MCF 10A (cell line): Measurements from ENCODE around the gene DDO. TPM values are rescaled to one million over a fixed set of nuclear protein-coding genes. Genes with fewer than 3 reads are reported as not detected.

ENCODE experiments used
- BruUV-seq: library from RNA; stranded (reverse); fragments of 400-500 nt; replicated peaks from 2 replicates; lab custom pipeline; 2021; lab: Mats Ljungman, UMichigan
- CTCF ChIA-PET: fragments of 300-600 bp; sonication (Branson Sonifier 250); formaldehyde crosslinking; extraction: SDS; loops from one replicate; lab custom pipeline; 2021; ENCODE audit warnings: antibody characterized with exemption, inconsistent platforms; lab: Yijun Ruan, JAX
- POLR2A ChIA-PET: fragments of 300-600, 350-650 bp; sonication (Branson Sonifier 250); formaldehyde crosslinking; extraction: SDS; loops from one replicate; lab custom pipeline; 2020; ENCODE audit warnings: antibody characterized with exemption, inconsistent platforms; lab: Yijun Ruan, JAX
- DNase-seq: peaks from one replicate; pipeline ENCODE4 v3.0.0-alpha.2; 2018; ENCODE audit not compliant: unreplicated experiment
- H3K27ac Mint-ChIP-seq: one replicate; pipeline ENCODE4 v1.8.0; 2022; ENCODE audit warnings: mild to moderate bottlenecking, low read depth, mixed read lengths; ENCODE audit not compliant: unreplicated experiment
- H3K27me3 Mint-ChIP-seq: one replicate; pipeline ENCODE4 v1.8.0; 2022; ENCODE audit warnings: mixed read lengths; ENCODE audit not compliant: insufficient read depth, unreplicated experiment
- H3K36me3 Mint-ChIP-seq: one replicate; pipeline ENCODE4 v1.8.0; 2022; ENCODE audit warnings: mild to moderate bottlenecking, moderate library complexity, mixed read lengths; ENCODE audit not compliant: insufficient read depth, unreplicated experiment
- H3K4me1 Mint-ChIP-seq: one replicate; pipeline ENCODE4 v1.8.0; 2022; ENCODE audit warnings: mixed read lengths; ENCODE audit not compliant: insufficient read depth, unreplicated experiment
- H3K4me3 Mint-ChIP-seq: one replicate; pipeline ENCODE4 v1.8.0; 2022; ENCODE audit warnings: mild to moderate bottlenecking, moderate library complexity, mixed read lengths; ENCODE audit not compliant: unreplicated experiment
- H3K9me3 Mint-ChIP-seq: one replicate; pipeline ENCODE4 v1.8.0; 2022; ENCODE audit warnings: mixed read lengths; ENCODE audit not compliant: unreplicated experiment
- CTCF ChIP-seq: fragments of 200-600 bp; IDR thresholded peaks from one replicate; pipeline ENCODE4 v1.8.0; 2022; ENCODE audit warnings: antibody characterized with exemption, mild to moderate bottlenecking; ENCODE audit not compliant: unreplicated experiment
- intact Hi-C: fragments of 100-400 bp; cut with micrococcal nuclease; formaldehyde crosslinking; loops from 2 replicates; pipeline ENCODE4 v1.14.1; 2022
- total RNA-seq: library from RNA; stranded (reverse); gene quantifications from 2 replicates; pipeline ENCODE4 v1.2.3, GENCODE V29; 2022

DDO gene
- total RNA-seq, 1 experiment from 2014 or later = not detected

- Mint-ChIP-seq H3K36me3 (no peaks in the 10 kb centered on the region), H3K27ac (no peak overlapping the region), H3K4me3 (no peak overlapping the region), H3K27me3 (peaks cover 32% of the 10 kb centered on the region), H3K4me1 (no peaks in the 10 kb centered on the region), H3K9me3 (peaks cover 7% of the 10 kb centered on the region)
- TF ChIP-seq CTCF = no peak
- POLR2A ChIA-PET = no interaction called here
- CTCF ChIA-PET = no interaction called here
- DNase-seq = no peak
- no TSS peak for BruUV-seq
- intact Hi-C loops = no loop called here
These were observed 36.8 kb downstream of the DDO start for GRCh38 chr6:110378552-110378951.

- intact Hi-C loops = no loop called here
- CTCF ChIA-PET = no interaction called here
These were observed 46.3 kb downstream of the DDO start for GRCh38 chr6:110369066-110369465.

GRCh38 chr6:110368284-110368683 lies 47.1 kb downstream of the DDO start:
- DNase-seq = no peak
- Mint-ChIP-seq H3K27me3 (peaks cover 81% of the 10 kb centered on the region), H3K4me3 (no peak overlapping the region), H3K36me3 (no peaks in the 10 kb centered on the region), H3K9me3 (no peaks in the 10 kb centered on the region), H3K27ac (no peak overlapping the region), H3K4me1 (no peaks in the 10 kb centered on the region)
- POLR2A ChIA-PET = no interaction called here
- BruUV-seq = no TSS peak
- TF ChIP-seq CTCF = no peak
- intact Hi-C loops = no loop called here
- CTCF ChIA-PET = no interaction called here

More at GRCh38 chr6:110369066-110369465, 46.3 kb downstream of the DDO start:
- TF ChIP-seq CTCF = no peak
- Mint-ChIP-seq H3K36me3 (no peaks in the 10 kb centered on the region), H3K4me3 (no peak overlapping the region), H3K27ac (no peak overlapping the region), H3K4me1 (no peaks in the 10 kb centered on the region), H3K9me3 (no peaks in the 10 kb centered on the region), H3K27me3 (peaks cover 75% of the 10 kb centered on the region)
- POLR2A ChIA-PET = no interaction called here
- BruUV-seq = no TSS peak
- DNase-seq = no peak

- Mint-ChIP-seq H3K27me3 (peaks cover 81% of the 10 kb centered on the region), H3K36me3 (no peaks in the 10 kb centered on the region), H3K4me3 (no peak overlapping the region), H3K4me1 (no peaks in the 10 kb centered on the region), H3K27ac (no peak overlapping the region), H3K9me3 (no peaks in the 10 kb centered on the region)
- TF ChIP-seq CTCF = no peak
- ChIA-PET CTCF (no interaction called here), POLR2A (no interaction called here)
- intact Hi-C loops = no loop called here
- no TSS peak for BruUV-seq
- no peak for DNase-seq
These were observed 47.5 kb downstream of the DDO start for GRCh38 chr6:110367825-110368224.
